ENCODE results near the gene LRRC46. TPM values are rescaled to one million over a fixed set of nuclear protein-coding genes. Genes with fewer than 3 reads are reported as not detected.

The LRRC46 gene
- total and polyA plus RNA-seq, 2 of the 13 experiments (the other 11 are each of a cell fraction or from before 2014, with no cell fraction given), result 0.09 TPM

DNA sequence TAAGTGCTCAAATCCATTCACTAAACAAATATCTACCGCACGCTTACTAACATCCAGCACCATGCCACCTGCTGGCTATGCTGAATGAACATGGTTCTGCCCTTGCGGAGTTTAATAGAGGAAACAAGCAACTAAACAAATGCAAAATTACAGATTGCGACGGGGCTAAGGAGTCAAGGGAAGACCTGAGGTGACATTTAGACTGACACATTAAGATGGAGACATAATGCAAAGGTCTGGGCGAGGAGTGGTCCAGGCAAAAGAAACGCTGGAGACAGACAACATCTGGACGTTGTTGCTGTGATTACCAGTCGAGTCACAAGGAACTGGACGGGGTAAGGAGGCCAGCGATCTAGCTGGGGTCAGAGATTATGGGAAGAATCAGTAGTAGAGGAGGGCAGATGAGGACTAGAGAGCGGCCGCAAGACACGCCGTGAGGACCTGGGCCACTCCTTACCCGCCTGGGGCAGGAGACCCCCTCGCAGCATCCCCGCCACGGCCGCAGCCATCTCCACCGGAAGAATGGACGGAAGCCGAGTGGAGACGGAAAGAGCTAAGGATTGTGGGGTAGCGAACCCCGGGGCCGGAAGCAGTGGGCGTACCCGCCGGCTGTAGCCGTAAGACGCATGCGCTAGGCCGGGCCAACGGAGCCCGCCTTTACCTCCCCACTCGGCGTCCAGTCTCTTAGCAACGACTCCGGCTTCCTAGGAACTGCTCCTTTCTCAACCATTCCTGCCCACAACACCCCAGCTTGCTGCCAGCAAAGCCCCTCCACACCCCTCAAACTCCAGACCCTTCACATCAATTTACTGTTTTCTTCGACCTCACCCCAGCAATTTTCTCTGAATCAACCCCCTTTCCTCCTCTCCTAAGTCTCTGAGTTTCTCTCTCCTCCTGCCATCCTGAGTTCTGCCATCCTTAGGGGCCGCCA, at the start of gene LRRC46, which contains the start of gene MRPL10 (continued):
- TF ChIP-seq SKIL (CRISPR knock-in tag; IDR thresholded peaks at IDR 0.05; ENCODE audit: borderline replicate concordance) (no peak), MXD4 (CRISPR knock-in tag; IDR thresholded peaks at IDR 0.05) (peak; percentile 91), GABPB1 (CRISPR knock-in tag; IDR thresholded peaks at IDR 0.05) (peak; percentile 100), HDAC1 (CRISPR knock-in tag; IDR thresholded peaks at IDR 0.05) (peak; percentile 96), YEATS4 (CRISPR knock-in tag; IDR thresholded peaks at IDR 0.05; ENCODE audit: borderline replicate concordance) (peak; percentile 75), ZNF609 (CRISPR knock-in tag; IDR thresholded peaks at IDR 0.05; ENCODE audit: borderline replicate concordance) (no peak), MYNN (CRISPR knock-in tag; IDR thresholded peaks at IDR 0.05; ENCODE audit: low read depth) (0 out of 2 replicates have a peak, but pooled peaks have one; percentile 82), TSC22D2 (CRISPR knock-in tag; IDR thresholded peaks at IDR 0.05; ENCODE audit: borderline replicate concordance) (0 out of 2 replicates have a peak, but pooled peaks have one; percentile 67), ZBTB49 (CRISPR knock-in tag; IDR thresholded peaks at IDR 0.05; ENCODE audit: borderline replicate concordance) (no peak), ZKSCAN5 (CRISPR knock-in tag; IDR thresholded peaks at IDR 0.05) (no peak), ZNF44 (CRISPR knock-in tag; IDR thresholded peaks at IDR 0.05) (peak; percentile 47; the same call in 1 of the 2 replicates), HOXA3 (CRISPR knock-in tag; IDR thresholded peaks at IDR 0.05) (peak; percentile 94)
- TF ChIP-seq, protein P1, sequence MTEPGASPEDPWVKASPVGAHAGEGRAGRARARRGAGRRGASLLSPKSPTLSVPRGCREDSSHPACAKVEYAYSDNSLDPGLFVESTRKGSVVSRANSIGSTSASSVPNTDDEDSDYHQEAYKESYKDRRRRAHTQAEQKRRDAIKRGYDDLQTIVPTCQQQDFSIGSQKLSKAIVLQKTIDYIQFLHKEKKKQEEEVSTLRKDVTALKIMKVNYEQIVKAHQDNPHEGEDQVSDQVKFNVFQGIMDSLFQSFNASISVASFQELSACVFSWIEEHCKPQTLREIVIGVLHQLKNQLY (CRISPR knock-in tag; IDR thresholded peaks at IDR 0.05), result peak; percentile 56
- TF ChIP-seq, protein P2, sequence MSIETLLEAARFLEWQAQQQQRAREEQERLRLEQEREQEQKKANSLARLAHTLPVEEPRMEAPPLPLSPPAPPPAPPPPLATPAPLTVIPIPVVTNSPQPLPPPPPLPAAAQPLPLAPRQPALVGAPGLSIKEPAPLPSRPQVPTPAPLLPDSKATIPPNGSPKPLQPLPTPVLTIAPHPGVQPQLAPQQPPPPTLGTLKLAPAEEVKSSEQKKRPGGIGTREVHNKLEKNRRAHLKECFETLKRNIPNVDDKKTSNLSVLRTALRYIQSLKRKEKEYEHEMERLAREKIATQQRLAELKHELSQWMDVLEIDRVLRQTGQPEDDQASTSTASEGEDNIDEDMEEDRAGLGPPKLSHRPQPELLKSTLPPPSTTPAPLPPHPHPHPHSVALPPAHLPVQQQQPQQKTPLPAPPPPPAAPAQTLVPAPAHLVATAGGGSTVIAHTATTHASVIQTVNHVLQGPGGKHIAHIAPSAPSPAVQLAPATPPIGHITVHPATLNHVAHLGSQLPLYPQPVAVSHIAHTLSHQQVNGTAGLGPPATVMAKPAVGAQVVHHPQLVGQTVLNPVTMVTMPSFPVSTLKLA (IDR thresholded peaks at IDR 0.05), result peak; percentile 41; the same call in 1 of the 2 replicates

All from HepG2 (cell line).